OCI-M2 (cell line): ENCODE results near the gene AADACL3.
"Not testable (repeated sequence)": the region's sequence is repeated elsewhere in the genome, so short reads cannot be mapped to it uniquely, and the experiment has no call there.

Source experiments
- DNase-seq: peaks from one replicate; lab custom pipeline; 2025; ENCODE audit not compliant: unreplicated experiment; lab: John Stamatoyannopoulos, UW

The AADACL3 gene

GRCh38 chr1:12715896-12716437, at the start of gene AADACL3:
AADACL3 (plus strand) TSS chr1:12716110; CDS start chr1:12716177, 67 bp downstream.
- DNase-seq = no peak

GRCh38 chr1:12666141-12666735, 49.7 kb upstream of the AADACL3 start:
- no peak for DNase-seq

- no peak for DNase-seq
Observed at GRCh38 chr1:12669529-12670068, 46.3 kb upstream of the AADACL3 start.

DNA sequence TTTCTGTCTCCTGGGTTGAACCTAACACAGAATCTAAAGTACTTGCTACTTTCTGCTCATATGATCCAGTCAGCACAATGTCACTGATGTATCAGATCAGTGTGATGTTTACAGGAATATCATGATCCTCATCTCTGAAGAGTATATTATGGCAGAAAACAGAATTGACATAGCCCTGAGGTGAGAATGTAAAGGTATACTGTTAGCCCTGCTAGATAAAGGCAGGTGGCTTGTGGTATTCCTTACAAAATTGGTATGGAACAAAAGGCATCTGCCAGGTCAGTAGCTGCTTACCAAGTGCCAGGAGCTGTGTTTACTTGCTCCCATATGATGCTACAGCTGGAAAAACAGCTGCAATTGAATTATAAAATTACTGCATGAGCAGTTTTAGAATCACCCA, 41.6 kb upstream of the AADACL3 start:
- no peak for DNase-seq

DNA sequence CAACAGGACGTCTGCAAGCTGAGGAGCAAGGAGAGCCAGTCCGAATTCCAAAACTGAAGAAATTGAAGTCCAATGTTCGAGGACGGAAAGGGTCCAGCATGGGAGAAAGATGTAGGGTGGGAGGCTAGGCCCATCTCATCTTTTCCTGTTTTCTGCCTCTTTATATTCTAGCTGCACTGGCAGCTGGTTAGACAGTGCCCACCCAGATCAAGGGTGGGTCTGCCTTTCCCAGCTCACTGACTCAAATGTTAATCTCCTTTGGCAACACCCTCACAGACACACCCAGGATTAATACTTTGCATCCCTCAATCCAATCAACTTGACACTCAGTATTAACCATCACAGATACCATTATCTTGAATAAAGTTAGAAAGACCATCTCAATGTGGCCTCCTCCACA, 39.8 kb upstream of the AADACL3 start:
- not testable (repeated sequence) for DNase-seq

DNA sequence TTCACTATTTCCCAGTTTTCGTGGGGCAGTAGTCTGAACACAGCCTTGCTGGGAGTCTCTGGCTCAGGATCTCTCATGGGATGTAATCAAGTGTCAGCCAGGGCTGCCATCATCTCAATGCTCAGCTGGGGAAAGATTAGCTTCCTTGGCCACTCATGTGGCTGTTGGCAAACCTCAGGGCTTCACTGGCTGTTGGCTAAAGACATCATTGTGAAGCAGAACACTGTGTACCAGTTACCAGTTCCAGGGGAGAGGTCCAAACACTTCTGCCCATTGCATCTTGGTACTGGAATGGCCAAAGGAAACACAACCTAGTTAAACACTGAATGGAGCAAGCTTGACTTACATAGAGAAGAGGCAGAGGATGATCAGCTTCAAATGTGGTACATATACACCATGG, 38.3 kb upstream of the AADACL3 start:
- no peak for DNase-seq

DNA sequence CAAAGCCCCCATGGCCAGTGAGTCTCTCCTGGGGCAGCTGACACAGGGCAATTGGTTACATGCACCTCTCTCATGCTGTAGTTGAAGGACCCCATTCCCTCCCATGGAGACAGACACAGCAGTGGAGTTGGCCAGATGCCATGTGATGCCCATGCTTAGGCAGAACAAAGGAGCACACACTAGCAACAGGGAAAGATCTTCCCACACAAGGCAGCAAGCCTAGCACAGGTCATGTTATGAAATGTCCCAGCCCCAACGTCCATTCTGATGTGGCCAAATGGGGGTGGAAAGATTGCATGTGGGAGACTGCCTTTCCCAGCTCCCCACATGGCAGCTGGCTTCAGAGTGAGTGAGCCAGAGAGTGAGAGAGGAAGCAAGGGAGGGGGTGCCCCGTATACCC, 37.6 kb upstream of the AADACL3 start:
- DNase-seq = no peak

GRCh38 chr1:12678820-12679219, 37.1 kb upstream of the AADACL3 start:
- DNase-seq = no peak

DNA sequence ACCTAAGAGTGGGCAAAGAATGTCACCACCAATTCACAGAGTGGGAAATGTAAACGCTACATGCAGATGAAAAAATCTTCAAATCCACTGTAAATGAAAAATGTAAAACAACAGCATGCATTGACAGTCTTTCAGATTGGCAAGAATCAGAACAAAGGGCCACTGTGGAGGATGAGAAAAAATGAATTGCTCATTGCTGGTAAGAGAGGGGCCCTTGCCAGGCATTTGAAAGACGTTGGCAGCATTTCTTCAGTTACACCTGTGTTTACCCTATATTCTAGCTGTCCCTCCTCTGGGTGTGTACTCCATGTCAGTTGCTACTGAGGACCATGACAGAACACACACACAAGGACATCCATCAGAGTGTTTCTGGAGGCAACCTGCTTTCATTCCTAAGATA, 25.8 kb upstream of the AADACL3 start:
- no peak for DNase-seq

GRCh38 chr1:12692967-12693782, 22.7 kb upstream of the AADACL3 start:
- DNase-seq = no peak

- no peak for DNase-seq
Observed at GRCh38 chr1:12696658-12697057, 19.3 kb upstream of the AADACL3 start.

DNA sequence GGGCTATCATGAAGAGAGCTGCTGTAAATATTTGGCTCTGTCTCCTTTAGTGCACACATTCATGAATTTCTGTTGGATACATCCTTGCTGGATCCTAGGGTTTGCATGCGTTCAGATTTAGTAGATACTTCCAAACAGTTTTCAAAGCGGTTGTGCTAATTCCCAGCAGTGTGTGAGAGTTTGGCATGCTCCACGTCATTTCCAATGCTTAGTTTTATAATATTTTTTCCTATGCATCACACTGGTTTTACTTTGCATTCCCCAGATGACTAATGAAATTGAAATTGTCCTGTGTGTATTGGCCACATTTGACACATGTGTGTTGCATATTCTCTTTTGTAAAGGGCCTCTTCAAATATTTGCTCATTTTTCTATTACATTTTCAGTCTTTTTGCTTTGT, 18.5 kb upstream of the AADACL3 start:
- DNase-seq = no peak

GRCh38 chr1:12703821-12704451, 12.0 kb upstream of the AADACL3 start:
- no peak for DNase-seq

- no peak for DNase-seq
Observed at GRCh38 chr1:12706061-12706460, 9.8 kb upstream of the AADACL3 start.

DNA sequence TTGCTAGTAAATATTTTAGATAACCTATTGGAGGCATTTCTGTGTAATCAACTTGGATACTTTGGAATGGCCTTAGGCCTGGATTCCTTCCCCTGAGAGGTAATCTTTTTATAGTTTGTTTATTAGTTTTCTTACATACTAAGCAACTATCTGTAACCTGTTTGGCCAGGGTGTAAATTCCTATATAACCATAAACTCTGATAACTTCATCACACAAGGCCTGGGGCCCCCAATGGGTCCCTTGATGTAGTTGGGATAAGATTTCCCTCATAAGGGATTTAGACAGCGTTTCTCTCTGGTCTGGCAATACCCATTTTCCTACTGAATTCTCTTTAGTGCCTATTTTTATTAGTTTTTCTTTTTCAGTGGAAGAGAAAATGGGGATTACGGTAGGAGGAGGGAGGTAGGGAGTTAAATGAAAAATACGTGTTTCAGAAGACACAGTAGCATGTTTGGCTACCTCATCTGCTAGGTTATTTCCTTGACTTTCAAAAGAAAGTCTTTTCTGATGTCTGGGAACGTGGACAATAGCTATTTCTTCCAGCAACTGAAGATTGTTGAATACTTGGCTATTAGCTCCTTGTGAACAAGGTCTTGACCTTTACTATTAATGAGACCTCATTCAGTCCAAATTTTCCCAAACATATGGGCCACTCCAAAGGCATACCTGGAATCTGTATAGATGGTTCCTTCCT, 7.4 kb upstream of the AADACL3 start:
- DNase-seq = no peak

DNA sequence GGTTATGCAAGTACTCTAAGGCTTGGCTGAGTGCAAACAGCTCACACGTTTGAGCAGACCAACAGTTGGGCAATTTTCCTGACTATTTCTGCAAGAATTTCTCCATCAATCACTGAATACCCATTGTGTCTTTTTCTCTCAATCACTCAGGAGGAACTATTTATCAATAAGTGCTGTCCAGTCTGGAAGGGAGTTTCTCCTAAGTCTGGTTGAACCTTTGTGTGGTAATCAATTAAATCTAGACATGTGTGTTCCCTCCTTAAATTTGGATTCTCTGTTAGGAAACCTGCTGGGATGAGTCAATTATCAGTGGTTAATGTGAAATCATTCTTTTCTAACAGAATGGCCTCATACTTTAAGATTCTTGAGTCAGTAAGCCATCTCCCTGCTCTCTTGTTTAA, 6.8 kb upstream of the AADACL3 start:
- DNase-seq = no peak

- DNase-seq = no peak
Observed at GRCh38 chr1:12709696-12710095, 6.2 kb upstream of the AADACL3 start.

DNA sequence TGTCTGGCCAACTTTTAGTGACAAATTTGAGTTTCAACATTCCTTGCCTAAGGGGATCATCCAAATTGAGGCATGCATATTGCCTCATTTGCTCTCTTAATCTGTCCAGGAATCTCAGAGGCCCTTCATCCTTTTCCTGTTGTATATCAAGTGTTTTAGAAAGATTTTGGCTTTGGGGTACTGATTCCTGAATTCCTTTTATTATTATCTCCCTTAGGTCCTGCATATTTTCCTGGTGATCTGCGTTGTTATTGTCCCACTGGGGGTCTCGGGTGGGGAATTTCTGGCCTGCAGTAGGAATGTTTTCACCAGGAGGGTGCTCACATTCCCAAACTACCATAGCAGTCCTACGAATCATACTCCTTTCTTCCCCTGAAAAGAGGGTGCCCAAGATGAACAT, 4.4 kb upstream of the AADACL3 start:
- DNase-seq = no peak

DNA sequence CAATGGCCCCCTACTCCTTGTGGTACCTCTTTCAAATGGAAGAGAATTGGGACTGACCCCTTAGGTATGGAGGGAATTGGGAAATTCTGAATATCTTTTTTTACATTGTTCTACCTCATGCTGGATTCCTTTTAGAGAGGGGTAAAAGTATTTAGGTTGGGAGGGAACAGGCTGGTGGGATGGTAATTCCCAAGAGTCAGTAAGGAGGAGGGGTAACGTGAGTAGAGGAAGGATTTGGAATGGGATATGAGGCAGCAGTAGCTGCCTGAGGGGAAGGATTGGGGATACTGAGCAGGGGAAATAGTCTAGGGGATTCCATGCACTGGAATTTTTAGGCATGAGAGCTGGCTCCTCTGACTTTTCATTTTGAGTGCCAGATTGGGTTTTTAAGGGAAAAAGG, 3.8 kb upstream of the AADACL3 start:
- DNase-seq = no peak

DNA sequence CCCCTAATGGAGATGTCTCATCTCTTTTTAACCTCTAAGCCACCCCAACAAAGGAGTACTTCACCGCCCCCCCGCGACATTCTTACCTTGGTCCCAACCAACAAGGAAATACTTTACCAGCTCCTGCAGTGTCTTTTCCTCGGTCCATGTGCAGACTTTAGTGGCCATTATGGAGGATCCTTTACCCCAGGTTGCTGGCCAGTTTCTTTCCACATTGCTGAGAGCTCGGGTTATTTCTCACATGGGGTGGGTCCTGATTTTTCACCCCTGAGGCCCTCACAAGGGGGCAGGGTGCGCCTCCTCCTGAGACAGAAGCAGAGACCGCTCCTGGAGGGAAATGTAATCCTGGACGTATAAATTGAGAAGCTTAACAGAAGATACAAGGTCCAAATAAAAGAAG, 3.0 kb upstream of the AADACL3 start:
- DNase-seq = no peak

- not testable (repeated sequence) for DNase-seq
Observed at GRCh38 chr1:12713651-12714050, 2.3 kb upstream of the AADACL3 start.
